Dermis lymphatic vessel endothelial cell (primary cell): ENCODE data around the gene OR2AG1. TPM values are rescaled to one million over a fixed set of nuclear protein-coding genes. Genes with fewer than 3 reads are reported as not detected.

ENCODE experiments used
- total RNA-seq: library from RNA; depleted of rRNA; stranded (reverse); fragments of >200 nt; gene quantifications from 2 replicates; pipeline ENCODE4 v1.2.1, GENCODE V29; 2014

The OR2AG1 gene, protein sequence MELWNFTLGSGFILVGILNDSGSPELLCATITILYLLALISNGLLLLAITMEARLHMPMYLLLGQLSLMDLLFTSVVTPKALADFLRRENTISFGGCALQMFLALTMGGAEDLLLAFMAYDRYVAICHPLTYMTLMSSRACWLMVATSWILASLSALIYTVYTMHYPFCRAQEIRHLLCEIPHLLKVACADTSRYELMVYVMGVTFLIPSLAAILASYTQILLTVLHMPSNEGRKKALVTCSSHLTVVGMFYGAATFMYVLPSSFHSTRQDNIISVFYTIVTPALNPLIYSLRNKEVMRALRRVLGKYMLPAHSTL
- total RNA-seq, result not detected in 2 replicates

GRCh38 chr11:6782720-6783119 is at the start of gene OR2AG1:
TSS of gene OR2AG1 (plus strand) at chr11:6783020. CDS start at chr11:6785038, 2,018 bp downstream.

DNA sequence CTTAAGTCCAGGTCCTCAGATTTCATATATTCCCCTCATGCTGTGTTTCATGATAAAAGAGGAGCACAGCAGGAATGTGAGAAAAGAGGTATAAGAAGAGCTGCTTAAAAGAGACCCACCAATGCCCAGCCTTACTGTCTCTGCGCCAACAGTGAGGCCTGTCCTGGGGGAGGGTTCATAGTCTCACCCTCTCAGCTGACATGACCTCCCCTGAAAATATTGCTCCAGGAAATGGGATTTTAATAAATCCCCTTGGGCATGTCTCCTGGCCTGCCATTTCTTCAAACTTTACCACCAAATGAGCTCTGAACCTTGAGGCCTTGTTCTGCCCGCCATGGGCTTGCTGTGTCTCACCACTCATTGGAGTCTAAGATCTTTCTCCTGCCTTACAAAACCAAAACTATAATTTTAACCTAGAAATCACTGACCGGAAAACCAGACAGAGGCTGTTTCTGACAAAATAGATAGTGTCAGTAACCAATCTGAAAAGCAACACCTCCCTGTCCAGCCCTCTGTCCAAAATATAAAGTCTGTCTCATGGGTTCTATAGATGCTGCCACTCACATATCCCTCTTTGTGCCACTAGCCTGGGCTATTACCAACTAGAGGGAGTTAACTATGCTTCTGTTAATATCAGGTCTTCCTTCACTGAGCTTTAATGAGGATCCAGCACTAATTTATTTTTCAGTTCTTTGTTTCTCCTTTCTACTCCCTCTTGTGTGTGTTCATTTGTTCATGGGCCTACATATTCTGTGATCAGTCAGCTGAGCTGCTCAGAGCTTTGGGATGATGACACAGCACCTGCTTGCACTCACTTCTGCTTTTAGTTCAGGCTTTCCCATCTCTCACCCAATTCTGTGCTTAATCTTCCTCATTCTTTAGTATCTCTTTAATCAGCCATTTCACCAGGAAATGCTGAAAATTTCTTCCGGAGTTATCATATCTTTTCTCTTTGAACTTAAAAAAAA is 10.6 kb upstream of the OR2AG1 start, which contains the start of gene OR2AG2:
Gene OR2AG2, minus strand, starts transcription at position 51 of the 968 bp plus-strand sequence. CDS start 3,019 bp downstream, outside the sequence.

GRCh38 chr11:6799402-6799801 is 16.6 kb downstream of the OR2AG1 start, which contains the start of gene OR6A2:
TSS of gene OR6A2 (minus strand) at chr11:6799689. CDS start at chr11:6795708, 3,981 bp downstream.

Other genes starting within 250 kb of the OR2AG1 start
- gene RRP8, start 179.4 kb upstream of the OR2AG1 start, total RNA-seq, result 8.5 and 11.8 TPM in 2 replicates
- gene ILK, start 179.2 kb upstream of the OR2AG1 start, total RNA-seq, result 118 and 125 TPM in 2 replicates
- 16.8 and 26.7 TPM in 2 replicates for gene TAF10, start 170.8 kb upstream of the OR2AG1 start, total RNA-seq
- 76.7 and 99.4 TPM in 2 replicates for gene TPP1, start 163.6 kb upstream of the OR2AG1 start, total RNA-seq
- 33.4 and 45.6 TPM in 2 replicates for gene DCHS1, start 127.2 kb upstream of the OR2AG1 start, total RNA-seq
- 38.6 and 42.4 TPM in 2 replicates for gene MRPL17, start 99.7 kb upstream of the OR2AG1 start, total RNA-seq
- not detected in 2 replicates for gene OR2AG2, start 11.0 kb upstream of the OR2AG1 start, total RNA-seq
- under 0.01 TPM in 1 of 2 replicates, not detected in the other for gene OR6A2, start 16.7 kb downstream of the OR2AG1 start, total RNA-seq
- gene OR10A5, start 62.7 kb downstream of the OR2AG1 start, total RNA-seq, result not detected in 2 replicates
- not detected in 2 replicates for gene OR10A2, start 80.0 kb downstream of the OR2AG1 start, total RNA-seq
- not detected in 2 replicates for gene OR10A4, start 93.6 kb downstream of the OR2AG1 start, total RNA-seq
- gene OR2D2, start 109.5 kb downstream of the OR2AG1 start, total RNA-seq, result not detected in 2 replicates
- gene OR2D3, start 138.0 kb downstream of the OR2AG1 start, total RNA-seq, result not detected in 2 replicates
- gene ZNF215, start 143.4 kb downstream of the OR2AG1 start, total RNA-seq, result 0.33 and 0.69 TPM in 2 replicates
- under 0.01 and 0.26 TPM in 2 replicates for gene ZNF214, start 237.3 kb downstream of the OR2AG1 start, total RNA-seq
- gene NLRP14, start 237.5 kb downstream of the OR2AG1 start, total RNA-seq, result not detected in 2 replicates